ENCODE data around the gene FBXO24. TPM values are rescaled to one million over a fixed set of nuclear protein-coding genes. Genes with fewer than 3 reads are reported as not detected.

The FBXO24 gene
- total and polyA plus RNA-seq, 2 of the 8 experiments (the other 6 are each of a cell fraction or from before 2014, with no cell fraction given) = 0.35 to 0.57 TPM

- Histone ChIP-seq H3K23me2 (ENCODE audit: low read depth, low read length) (peaks cover 26% of the 10 kb centered on the region), H4K91ac (replicated peaks; ENCODE audit: insufficient read length, low read length) (no peak overlapping the region), H2BK12ac (ENCODE audit: low read depth, low read length) (no peak overlapping the region), H3K27ac (ENCODE audit: low read depth, low read length) (no peak overlapping the region), H3K4me2 (ENCODE audit: insufficient read depth in 1 of 2, low read depth in 2 of 2, low read length in 2 of 2) (no peak overlapping the region), H3K4me3 (ENCODE audit: extremely low read depth in 1 of 4, insufficient read depth in 2 of 4, low read depth in 3 of 4, low read length in 4 of 4) (no peak overlapping the region), H2BK20ac (ENCODE audit: low read length) (no peak overlapping the region), H3K23ac (ENCODE audit: insufficient read length) (no peak overlapping the region), H2BK5ac (ENCODE audit: low read depth, low read length) (0 out of 2 replicates have a peak overlapping the region, but pooled peaks have one; percentile 24), H3K79me1 (ENCODE audit: low read depth, low read length) (no peaks in the 10 kb centered on the region), H4K20me1 (replicated peaks in 1 of 2; ENCODE audit: control insufficient read depth in 1 of 2, insufficient read depth in 2 of 2, low read length in 2 of 2) (no peaks in the 10 kb centered on the region), H3K9ac (replicated peaks in 1 of 4; ENCODE audit: extremely low read depth in 1 of 4, low read depth in 3 of 4, low read length in 3 of 4) (no peak overlapping the region), H2BK120ac (replicated peaks; ENCODE audit: low read depth, low read length) (no peak overlapping the region), H2BK15ac (ENCODE audit: low read length) (no peak overlapping the region), H3K79me2 (ENCODE audit: control insufficient read depth in 1 of 2, insufficient read depth in 2 of 2, low read length in 2 of 2) (no peaks in the 10 kb centered on the region), H3K18ac (ENCODE audit: extremely low read depth, low read length) (no peak overlapping the region), H3K4ac (replicated peaks; ENCODE audit: insufficient read length, low read depth, low read length) (no peak overlapping the region), H3K9me3 (ENCODE audit: insufficient read depth in 2 of 2, low read depth in 1 of 2, low read length in 1 of 2) (no peaks in the 10 kb centered on the region), H3K36me3 (ENCODE audit: control insufficient read depth in 2 of 4, insufficient read depth in 4 of 4, low read length in 3 of 4) (peaks cover 0 to 7% (median under 1%) of the 10 kb centered on the region in 4 experiments; a peak in 3 of 8 replicates), H2AFZ (ENCODE audit: low read length) (no peak overlapping the region), H4K8ac (ENCODE audit: extremely low read depth, insufficient read depth, low read length) (no peak overlapping the region), H3K56ac (replicated peaks; ENCODE audit: insufficient read length, low read depth, low read length) (no peak overlapping the region), H3K14ac (ENCODE audit: insufficient read length) (no peak overlapping the region), H3K27me3 (replicated peaks in 1 of 4; ENCODE audit: control insufficient read depth in 3 of 4, extremely low read depth in 1 of 4, insufficient read depth in 3 of 4, low read length in 3 of 4) (peaks cover 0 to 10% (median 4%) of the 10 kb centered on the region in 4 experiments; a peak in 2 of 7 replicates), H2AK5ac (ENCODE audit: low read depth, low read length) (no peak overlapping the region), H3K4me1 (replicated peaks in 1 of 4; ENCODE audit: control insufficient read depth in 3 of 4, insufficient read depth in 4 of 4, low read length in 3 of 4) (peaks cover 0 to 19% (median 11%) of the 10 kb centered on the region in 4 experiments; a peak in 6 of 7 replicates), H4K5ac (ENCODE audit: insufficient read length, low read depth, low read length) (no peak overlapping the region)
- no peak for DNase-seq (ENCODE audit: low read depth in 1 of 2, low spot score in 2 of 2)
- POLR2A ChIA-PET (ENCODE audit: partially characterized antibody) = interaction anchor here (0.6 to 8.9 kb wide), 5 partner anchors 13 to 413 kb away, joined by 3 to 172 read pairs (median 7); partner anchors contain the start of genes FBXO24, LRCH4 and MUC17
- FAIRE-seq = no peak
- WGBS, 2 experiments (ENCODE audit: extremely low coverage in 1 of 2, insufficient coverage in 1 of 2, insufficient read length in 1 of 2, insufficient replicate concordance in 2 of 2, low coverage in 1 of 2, low lambda C conversion rate in 2 of 2, missing lambda C conversion rate in 1 of 2) = 91% methylated on average over 7 of the region's 8 CpGs; no CpG with 5 or more reads in 1 of the 2 experiments
- CTCF ChIA-PET (ENCODE audit: partially characterized antibody) = interaction anchor here (0.7 to 2.5 kb wide), 6 partner anchors 19 to 118 kb away, joined by 3 to 11 read pairs (median 4); no protein-coding TSS in a partner anchor
- TF ChIP-seq JUN (IDR thresholded peaks at IDR 0.05; ENCODE audit: low read depth, low read length) (no peak), MAX (IDR thresholded peaks at IDR 0.05) (no peak), KDM5A (IDR thresholded peaks at IDR 0.05; ENCODE audit: low read length) (no peak), SRF (IDR thresholded peaks at IDR 0.05; ENCODE audit: low read depth, low read length) (no peak), RBBP5 (IDR thresholded peaks at IDR 0.05; ENCODE audit: borderline replicate concordance, low read depth, low read length) (no peak), SAP30 (IDR thresholded peaks at IDR 0.05; ENCODE audit: insufficient read depth, insufficient replicate concordance, low read length) (no peak), JUND (IDR thresholded peaks at IDR 0.05; ENCODE audit: low read length) (no peak), RNF2 (IDR thresholded peaks at IDR 0.05; ENCODE audit: borderline replicate concordance, low read depth, low read length, missing control alignments, poor library complexity, severe bottlenecking) (no peak), CTCF (IDR thresholded peaks at IDR 0.05; ENCODE audit: control extremely low read depth in 1 of 3, insufficient read depth in 1 of 3, low read depth in 1 of 3, low read length in 3 of 3) (no peak), SIRT6 (IDR thresholded peaks at IDR 0.05; ENCODE audit: low read length) (no peak)
Measured at GRCh38 chr7:100607111-100607510, 21.0 kb downstream of the FBXO24 start.

Data from H1 (cell line).